ENCODE results near the gene RRP8. TPM values are rescaled to one million over a fixed set of nuclear protein-coding genes. Genes with fewer than 3 reads are reported as not detected.

The RRP8 gene
- total and polyA plus RNA-seq, 9 of the 15 experiments (the other 6 are each of a cell fraction or from before 2014, with no cell fraction given) = 5.7 to 47.3 (median 32.6) TPM

DNA sequence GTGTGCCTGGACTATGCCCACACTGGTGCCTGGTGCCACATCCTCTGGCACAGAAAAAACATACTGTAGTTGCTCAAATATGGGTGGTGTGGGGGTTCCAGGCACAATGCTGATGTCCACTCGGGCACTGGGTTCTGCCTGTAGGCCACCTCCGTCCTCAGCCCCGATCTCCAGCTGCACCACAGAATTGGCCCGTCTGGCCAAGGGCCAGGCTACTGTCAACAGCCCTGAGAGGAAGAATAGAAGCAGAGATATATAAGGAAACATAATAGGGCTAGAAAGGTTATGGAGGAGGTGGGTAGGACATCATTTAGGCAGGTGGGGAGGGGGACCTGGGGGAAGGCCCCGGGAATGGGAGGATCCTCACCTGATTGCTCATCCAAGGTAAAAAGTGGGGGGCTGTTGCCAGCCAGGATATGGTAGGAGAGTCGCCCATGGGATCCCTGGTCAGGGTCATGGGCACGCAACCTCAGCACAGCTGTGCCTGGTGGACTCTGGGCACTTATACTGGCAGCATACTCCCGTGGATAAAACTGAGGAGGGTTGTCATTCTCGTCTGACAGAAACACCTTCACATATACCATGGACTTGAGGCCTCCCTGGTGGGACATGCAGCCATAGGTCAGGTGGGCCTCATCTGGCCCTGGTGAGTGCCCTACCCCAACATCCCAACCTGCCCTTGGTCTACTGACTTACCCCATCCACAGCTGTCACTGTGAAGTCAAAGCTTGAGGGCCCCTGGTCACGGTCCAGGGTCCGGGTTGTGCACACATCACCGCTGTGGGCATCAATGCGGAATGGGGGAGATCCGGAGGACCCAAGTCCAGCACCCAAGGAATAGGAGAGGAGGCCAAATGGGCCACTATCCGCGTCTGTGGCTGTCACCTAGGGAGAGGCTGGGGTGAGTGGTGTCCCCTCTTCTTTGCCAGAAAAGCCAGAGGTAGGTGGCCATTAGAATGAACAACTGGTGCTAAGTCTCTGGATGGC is 30.3 kb upstream of the RRP8 start:
- no peak for TF ChIP-seq CCAR2 (IDR thresholded peaks at IDR 0.05; ENCODE audit: low read depth, low read length)
- TF ChIP-seq, protein P1, sequence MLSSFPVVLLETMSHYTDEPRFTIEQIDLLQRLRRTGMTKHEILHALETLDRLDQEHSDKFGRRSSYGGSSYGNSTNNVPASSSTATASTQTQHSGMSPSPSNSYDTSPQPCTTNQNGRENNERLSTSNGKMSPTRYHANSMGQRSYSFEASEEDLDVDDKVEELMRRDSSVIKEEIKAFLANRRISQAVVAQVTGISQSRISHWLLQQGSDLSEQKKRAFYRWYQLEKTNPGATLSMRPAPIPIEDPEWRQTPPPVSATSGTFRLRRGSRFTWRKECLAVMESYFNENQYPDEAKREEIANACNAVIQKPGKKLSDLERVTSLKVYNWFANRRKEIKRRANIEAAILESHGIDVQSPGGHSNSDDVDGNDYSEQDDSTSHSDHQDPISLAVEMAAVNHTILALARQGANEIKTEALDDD (IDR thresholded peaks at IDR 0.05) = no peak
- TF ChIP-seq, protein P2, sequence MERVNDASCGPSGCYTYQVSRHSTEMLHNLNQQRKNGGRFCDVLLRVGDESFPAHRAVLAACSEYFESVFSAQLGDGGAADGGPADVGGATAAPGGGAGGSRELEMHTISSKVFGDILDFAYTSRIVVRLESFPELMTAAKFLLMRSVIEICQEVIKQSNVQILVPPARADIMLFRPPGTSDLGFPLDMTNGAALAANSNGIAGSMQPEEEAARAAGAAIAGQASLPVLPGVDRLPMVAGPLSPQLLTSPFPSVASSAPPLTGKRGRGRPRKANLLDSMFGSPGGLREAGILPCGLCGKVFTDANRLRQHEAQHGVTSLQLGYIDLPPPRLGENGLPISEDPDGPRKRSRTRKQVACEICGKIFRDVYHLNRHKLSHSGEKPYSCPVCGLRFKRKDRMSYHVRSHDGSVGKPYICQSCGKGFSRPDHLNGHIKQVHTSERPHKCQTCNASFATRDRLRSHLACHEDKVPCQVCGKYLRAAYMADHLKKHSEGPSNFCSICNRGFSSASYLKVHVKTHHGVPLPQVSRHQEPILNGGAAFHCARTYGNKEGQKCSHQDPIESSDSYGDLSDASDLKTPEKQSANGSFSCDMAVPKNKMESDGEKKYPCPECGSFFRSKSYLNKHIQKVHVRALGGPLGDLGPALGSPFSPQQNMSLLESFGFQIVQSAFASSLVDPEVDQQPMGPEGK (CRISPR knock-in tag; IDR thresholded peaks at IDR 0.05; ENCODE audit: borderline replicate concordance) = no peak
- TF ChIP-seq KLF10 (CRISPR knock-in tag; IDR thresholded peaks at IDR 0.05) = no peak
- TF ChIP-seq ZNF384 (IDR thresholded peaks at IDR 0.05; ENCODE audit: low read depth, low read length) = no peak
- TF ChIP-seq, protein P3, sequence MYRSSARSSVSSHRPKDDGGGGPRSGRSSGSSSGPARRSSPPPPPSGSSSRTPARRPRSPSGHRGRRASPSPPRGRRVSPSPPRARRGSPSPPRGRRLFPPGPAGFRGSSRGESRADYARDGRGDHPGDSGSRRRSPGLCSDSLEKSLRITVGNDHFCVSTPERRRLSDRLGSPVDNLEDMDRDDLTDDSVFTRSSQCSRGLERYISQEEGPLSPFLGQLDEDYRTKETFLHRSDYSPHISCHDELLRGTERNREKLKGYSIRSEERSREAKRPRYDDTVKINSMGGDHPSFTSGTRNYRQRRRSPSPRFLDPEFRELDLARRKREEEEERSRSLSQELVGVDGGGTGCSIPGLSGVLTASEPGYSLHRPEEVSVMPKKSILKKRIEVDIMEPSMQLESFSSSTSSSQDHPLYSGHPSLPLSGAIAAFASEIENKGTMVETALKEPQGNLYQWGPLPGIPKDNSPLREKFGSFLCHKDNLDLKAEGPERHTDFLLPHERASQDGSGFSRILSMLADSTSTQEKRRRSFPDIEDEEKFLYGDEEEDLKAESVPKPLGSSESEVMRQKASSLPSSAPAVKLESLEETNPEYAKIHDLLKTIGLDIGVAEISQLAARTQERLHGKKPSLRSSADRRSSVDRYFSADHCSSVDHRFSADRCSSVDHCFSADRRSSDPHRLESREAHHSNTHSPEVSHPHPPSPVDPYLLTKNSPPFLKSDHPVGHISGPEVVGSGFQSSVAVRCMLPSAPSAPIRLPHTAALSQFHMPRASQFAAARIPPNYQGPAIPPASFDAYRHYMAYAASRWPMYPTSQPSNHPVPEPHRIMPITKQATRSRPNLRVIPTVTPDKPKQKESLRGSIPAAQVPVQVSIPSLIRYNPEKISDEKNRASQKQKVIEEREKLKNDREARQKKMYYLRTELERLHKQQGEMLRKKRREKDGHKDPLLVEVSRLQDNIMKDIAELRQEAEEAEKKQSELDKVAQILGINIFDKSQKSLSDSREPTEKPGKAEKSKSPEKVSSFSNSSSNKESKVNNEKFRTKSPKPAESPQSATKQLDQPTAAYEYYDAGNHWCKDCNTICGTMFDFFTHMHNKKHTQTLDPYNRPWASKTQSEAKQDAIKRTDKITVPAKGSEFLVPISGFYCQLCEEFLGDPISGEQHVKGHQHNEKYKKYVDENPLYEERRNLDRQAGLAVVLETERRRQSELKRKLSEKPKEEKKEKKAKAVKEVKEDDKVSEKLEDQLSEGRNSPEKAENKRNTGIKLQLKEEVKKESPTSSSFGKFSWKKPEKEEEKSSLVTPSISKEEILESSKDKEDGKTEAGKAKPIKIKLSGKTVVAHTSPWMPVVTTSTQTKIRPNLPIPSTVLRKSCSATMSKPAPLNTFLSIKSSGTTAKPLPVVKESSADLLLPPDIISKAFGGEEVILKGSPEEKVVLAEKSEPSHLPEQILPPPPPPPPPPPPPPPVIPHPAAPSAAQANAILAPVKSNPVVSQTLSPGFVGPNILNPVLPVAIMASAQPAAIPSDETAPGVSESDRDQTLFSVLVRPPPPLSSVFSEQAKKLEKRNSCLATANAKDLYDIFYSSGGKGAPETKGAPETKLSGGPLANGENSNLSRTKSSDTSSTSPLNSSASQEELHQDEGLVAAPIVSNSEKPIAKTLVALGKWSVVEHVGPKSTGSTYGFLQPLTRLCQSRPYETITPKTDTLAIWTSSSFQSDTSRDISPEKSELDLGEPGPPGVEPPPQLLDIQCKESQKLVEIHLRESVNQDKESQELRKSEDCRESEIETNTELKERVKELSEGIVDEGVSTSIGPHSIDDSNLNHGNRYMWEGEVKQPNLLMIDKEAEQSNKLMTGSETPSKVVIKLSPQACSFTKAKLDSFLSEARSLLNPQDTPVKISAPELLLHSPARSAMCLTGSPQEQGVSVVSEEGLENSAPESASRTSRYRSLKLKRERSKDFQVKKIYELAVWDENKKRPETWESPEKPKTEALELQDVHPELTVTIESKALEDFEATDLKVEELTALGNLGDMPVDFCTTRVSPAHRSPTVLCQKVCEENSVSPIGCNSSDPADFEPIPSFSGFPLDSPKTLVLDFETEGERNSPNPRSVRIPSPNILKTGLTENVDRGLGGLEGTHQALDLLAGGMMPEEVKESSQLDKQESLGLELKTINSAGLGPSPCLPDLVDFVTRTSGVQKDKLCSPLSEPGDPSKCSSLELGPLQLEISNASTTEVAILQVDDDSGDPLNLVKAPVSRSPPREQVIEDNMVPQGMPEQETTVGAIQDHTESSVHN (IDR thresholded peaks at IDR 0.05; ENCODE audit: borderline replicate concordance in 1 of 2, low read depth in 1 of 2) = no peak
- no peak for TF ChIP-seq TBP (optimal IDR thresholded peaks at IDR 0.05; ENCODE audit: low read depth, low read length)
- no peak for TF ChIP-seq MCM3 (IDR thresholded peaks at IDR 0.05)
- TF ChIP-seq SAFB (IDR thresholded peaks at IDR 0.05; ENCODE audit: borderline replicate concordance, low read depth, low read length) = no peak
- FAIRE-seq (no peak), ATAC-seq (no peak), DNase-seq (ENCODE audit: extremely low read depth in 1 of 4, low spot score in 3 of 4) (no peak)
- Histone ChIP-seq H4K20me1 (replicated peaks; ENCODE audit: control insufficient read depth, insufficient read depth, low read length) (no peaks in the 10 kb centered on the region), H2AFZ (ENCODE audit: low read depth, low read length) (no peak overlapping the region), H3K9ac (ENCODE audit: insufficient read depth in 1 of 2, low read depth in 2 of 2, low read length in 2 of 2) (peak overlapping the region in 1 of 2 experiments; percentile 17; a peak in 1 of 4 replicates), H3K4me3 (no peak overlapping the region), H3K9me3 (replicated peaks; ENCODE audit: control insufficient read depth, insufficient read depth, low read depth, low read length) (no peaks in the 10 kb centered on the region), H3K9me1 (ENCODE audit: control insufficient read depth, insufficient read depth, low read length) (no peaks in the 10 kb centered on the region), H3K4me1 (replicated peaks in 1 of 2; ENCODE audit: control insufficient read depth in 2 of 2, insufficient read depth in 2 of 2, low read length in 2 of 2) (peaks cover 19 to 22% of the 10 kb centered on the region in 2 experiments), H3K36me3 (ENCODE audit: control insufficient read depth, insufficient read depth, low read length) (no peaks in the 10 kb centered on the region), H3K27ac (ENCODE audit: extremely low read depth, low read depth, low read length) (no peak overlapping the region), H3K79me2 (ENCODE audit: control insufficient read depth, insufficient read depth, low read length) (no peaks in the 10 kb centered on the region), H3K4me2 (ENCODE audit: insufficient read depth, low read length) (no peak overlapping the region), H3K27me3 (ENCODE audit: control insufficient read depth in 2 of 2, insufficient read depth in 2 of 2, low read length in 2 of 2) (peaks cover 0 to under 1% of the 10 kb centered on the region in 2 experiments; a peak in 1 of 5 replicates)
- ChIA-PET CTCF (ENCODE audit: low intra/inter-chr PET ratio) (interaction anchor here (0.6 kb wide), 1 partner anchor 106 kb away, joined by 3 read pairs; no protein-coding TSS in a partner anchor), POLR2A (interaction anchor here (0.9 to 2.3 kb wide), 3 partner anchors 13 to 42 kb away, joined by 3 to 5 read pairs (median 4); no protein-coding TSS in a partner anchor)
- no TSS peak for BruUV-seq (replicated peaks)
- intact Hi-C loops (cut with micrococcal nuclease) (loop anchor here (10.0 kb wide), 1 partner anchor 259 kb away; no protein-coding TSS in a partner anchor), in situ Hi-C loops (cut with MboI) (no loop called here)
- WGBS (ENCODE audit: insufficient coverage, low coverage, missing lambda C conversion rate) = 73% methylated on average over 16 of the region's 16 CpGs

Measured in K562 (cell line).